HG03457 (cell line): ENCODE data around the gene PEX10.

Source experiments
- ATAC-seq: cut with Tn5 transposase; IDR thresholded peaks from one replicate; pipeline ENCODE4 v1.9.1; 2021; ENCODE audit warnings: moderate number of reproducible peaks; ENCODE audit not compliant: unreplicated experiment

Gene PEX10

GRCh38 chr1:2376261-2376741 lies 36.1 kb downstream of the PEX10 start:
- no peak for ATAC-seq

- ATAC-seq: no peak
Measured at GRCh38 chr1:2375923-2376260, 36.5 kb downstream of the PEX10 start.

GRCh38 chr1:2375246-2375922 lies 37.0 kb downstream of the PEX10 start:
- no peak for ATAC-seq

- ATAC-seq: no peak
Measured at GRCh38 chr1:2374252-2375155, 37.9 kb downstream of the PEX10 start.

- ATAC-seq: no peak
Measured at GRCh38 chr1:2373551-2374251, 38.7 kb downstream of the PEX10 start.

- ATAC-seq: no peak
Measured at GRCh38 chr1:2372551-2373490, 39.5 kb downstream of the PEX10 start.

GRCh38 chr1:2368053-2368744 lies 44.2 kb downstream of the PEX10 start:
- no peak for ATAC-seq

GRCh38 chr1:2363847-2364513 lies 48.4 kb downstream of the PEX10 start:
- ATAC-seq: no peak

- ATAC-seq: no peak
Measured at GRCh38 chr1:2360588-2361364, 51.6 kb downstream of the PEX10 start.

GRCh38 chr1:2358651-2359640 lies 53.4 kb downstream of the PEX10 start:
- no peak for ATAC-seq

- no peak for ATAC-seq
Measured at GRCh38 chr1:2358072-2358471, 54.3 kb downstream of the PEX10 start.

- ATAC-seq: no peak
Measured at GRCh38 chr1:2356911-2357845, 55.2 kb downstream of the PEX10 start.

- ATAC-seq: no peak
Measured at GRCh38 chr1:2356401-2356800, 56.0 kb downstream of the PEX10 start.

GRCh38 chr1:2355373-2356261 lies 56.7 kb downstream of the PEX10 start:
- ATAC-seq: no peak
